Activated T-cell treated with anti-CD3 and anti-CD28 coated beads, Interleukin-2, amount 50 U/mL, for 72 hours (primary cell): ENCODE results near the gene SYT1. TPM values are rescaled to one million over a fixed set of nuclear protein-coding genes. Genes with fewer than 3 reads are reported as not detected.

ENCODE experiments used
- ATAC-seq, 2 donors: fragments of 150-1000 bp; cut with Tn5 transposase; replicated peaks in 1 of 2; 2 replicates each; pipeline ENCODE4 v1.10.0; 2021; ENCODE audit warnings: moderate library complexity in 2 of 2, mild to moderate bottlenecking in 1 of 2
- DNase-seq, 2 donors: peaks; one replicate each; pipeline ENCODE4 v3.0.0; 2021 to 2022; ENCODE audit warnings: mixed read lengths in 1 of 2
- H3K27ac Mint-ChIP-seq: one replicate; pipeline ENCODE4 v1.8.0; 2022; ENCODE audit warnings: mild to moderate bottlenecking, moderate library complexity, mixed read lengths
- H3K27me3 Mint-ChIP-seq: one replicate; pipeline ENCODE4 v1.8.0; 2022; ENCODE audit warnings: low read depth, mixed read lengths
- H3K36me3 Mint-ChIP-seq, 2 donors: one replicate each; pipeline ENCODE4 v1.8.0; 2022; ENCODE audit warnings: mixed read lengths in 2 of 2, mild to moderate bottlenecking in 1 of 2; ENCODE audit not compliant: insufficient read depth in 2 of 2
- H3K4me1 Mint-ChIP-seq: one replicate; pipeline ENCODE4 v1.8.0; 2022; ENCODE audit warnings: low read depth, mixed read lengths
- H3K4me3 Mint-ChIP-seq, 2 donors: one replicate each; pipeline ENCODE4 v1.8.0; 2022; ENCODE audit warnings: mild to moderate bottlenecking in 2 of 2, mixed read lengths in 2 of 2, moderate library complexity in 2 of 2
- H3K9me3 Mint-ChIP-seq, 2 donors: one replicate each; pipeline ENCODE4 v1.8.0; 2022; ENCODE audit warnings: mixed read lengths in 2 of 2
- total RNA-seq, 2 donors: library from RNA; stranded (reverse); gene quantifications; one replicate each; pipeline ENCODE4 v1.2.3, GENCODE V29; 2022

SYT1 gene
- total RNA-seq, 2 donors from 2014 or later = not detected

DNA sequence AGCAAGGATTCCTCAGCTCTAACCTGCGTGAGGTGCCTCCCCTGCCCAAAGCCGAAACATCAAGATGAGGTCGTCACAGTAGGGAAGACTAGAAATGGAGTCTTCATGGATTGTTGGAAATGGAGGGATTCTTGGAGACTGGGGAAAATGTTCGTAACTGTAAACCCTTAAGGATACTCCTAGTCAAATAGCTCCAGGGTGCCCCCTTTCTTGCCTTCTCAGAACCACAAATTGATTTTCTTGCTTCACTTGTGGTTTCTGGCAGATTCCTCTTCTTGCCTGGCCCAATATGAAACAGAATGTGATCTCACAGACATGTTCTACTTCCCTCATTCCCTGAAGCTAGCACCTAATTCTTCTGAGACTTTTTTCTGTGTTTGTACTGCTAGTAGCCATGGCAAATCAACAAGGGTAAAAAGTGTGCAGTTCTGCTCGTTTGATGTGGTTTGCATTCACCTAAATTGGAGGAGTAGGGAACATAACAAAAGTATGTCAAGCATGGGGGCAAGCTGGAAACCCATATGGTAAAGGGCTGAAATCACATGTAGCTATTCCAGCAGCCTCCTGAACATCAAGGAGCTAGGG is 494.2 kb downstream of the SYT1 start:
- Mint-ChIP-seq H3K4me3 (no peak overlapping the region), H3K36me3 (no peaks in the 10 kb centered on the region), H3K9me3 (peaks cover 1 to 4% of the 10 kb centered on the region in 2 donors), H3K4me1 (no peaks in the 10 kb centered on the region), H3K27me3 (no peaks in the 10 kb centered on the region), H3K27ac (no peak overlapping the region)
- no peak for ATAC-seq
- DNase-seq = no peak

DNA sequence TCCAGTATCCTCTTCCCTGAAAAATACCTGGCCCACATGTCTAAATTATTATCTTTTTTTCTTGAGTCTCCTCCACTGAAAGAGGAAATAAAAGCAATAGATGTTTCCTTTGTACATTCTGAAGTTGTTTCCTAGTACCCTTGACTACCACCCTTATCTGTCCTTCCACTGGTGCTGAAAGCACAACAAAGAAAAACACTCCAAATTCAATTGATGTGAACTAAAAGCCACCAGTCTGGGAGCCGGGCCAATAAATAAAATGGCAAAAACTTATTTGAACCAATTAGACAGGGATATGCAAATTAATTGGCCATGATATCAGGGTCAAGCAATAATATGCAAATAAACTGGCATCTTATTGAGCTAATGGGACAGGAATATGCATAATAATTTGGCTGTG is 495.7 kb downstream of the SYT1 start:
- H3K27ac Mint-ChIP-seq = no peak overlapping the region
- no peaks in the 10 kb centered on the region for H3K4me1 Mint-ChIP-seq
- H3K9me3 Mint-ChIP-seq = peaks cover 1 to 4% of the 10 kb centered on the region in 2 donors
- H3K27me3 Mint-ChIP-seq = no peaks in the 10 kb centered on the region
- no peak for DNase-seq
- no peak overlapping the region for H3K4me3 Mint-ChIP-seq
- no peak for ATAC-seq
- no peaks in the 10 kb centered on the region for H3K36me3 Mint-ChIP-seq

DNA sequence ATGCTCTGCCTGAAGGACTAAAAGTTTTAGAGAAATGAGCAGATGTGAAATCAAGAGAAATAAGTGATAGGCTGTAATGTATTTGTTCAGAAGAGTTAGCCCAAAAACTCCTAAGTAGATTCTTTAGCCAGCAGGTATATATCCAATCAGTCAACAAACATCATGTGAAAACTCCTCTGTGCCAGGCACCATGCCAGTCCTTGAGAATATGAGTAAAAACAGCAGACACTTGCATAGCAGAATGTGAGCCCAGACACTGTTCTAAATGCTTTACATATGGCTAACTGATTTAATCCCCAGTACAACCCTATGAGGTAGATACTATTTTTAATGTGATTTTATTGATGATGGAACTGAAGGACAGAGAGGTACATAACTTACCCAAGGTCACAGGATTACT is 496.4 kb downstream of the SYT1 start:
- H3K4me1 Mint-ChIP-seq = no peaks in the 10 kb centered on the region
- H3K27ac Mint-ChIP-seq = no peak overlapping the region
- ATAC-seq = no peak
- H3K9me3 Mint-ChIP-seq = peaks cover 0 to 1% of the 10 kb centered on the region in 2 donors
- no peaks in the 10 kb centered on the region for H3K27me3 Mint-ChIP-seq
- no peaks in the 10 kb centered on the region for H3K36me3 Mint-ChIP-seq
- H3K4me3 Mint-ChIP-seq = no peak overlapping the region
- DNase-seq = no peak

DNA sequence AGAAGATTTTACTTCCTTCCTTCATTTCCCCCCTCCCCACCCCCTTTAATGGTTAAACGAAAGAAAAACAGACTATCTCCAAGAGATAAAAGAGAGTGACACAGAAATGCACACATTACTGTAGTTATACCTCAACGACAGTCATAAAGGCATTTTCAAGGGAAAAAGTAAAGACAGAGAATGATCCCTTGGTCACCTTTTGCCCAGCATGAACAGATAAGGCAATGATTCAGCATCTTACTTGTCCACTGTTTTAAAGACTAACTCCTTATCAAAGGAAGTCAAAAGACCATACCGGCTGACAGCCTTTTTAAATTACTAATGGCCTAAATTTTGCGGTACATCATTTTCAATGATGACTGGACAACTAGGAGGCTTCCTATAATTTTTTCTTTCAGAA is 499.6 kb downstream of the SYT1 start:
- Mint-ChIP-seq H3K4me1 (no peaks in the 10 kb centered on the region), H3K27me3 (no peaks in the 10 kb centered on the region), H3K9me3 (peaks cover 0 to under 1% of the 10 kb centered on the region in 2 donors), H3K4me3 (no peak overlapping the region), H3K36me3 (no peaks in the 10 kb centered on the region), H3K27ac (no peak overlapping the region)
- ATAC-seq (no peak), DNase-seq (no peak)

- Mint-ChIP-seq H3K9me3 (peaks cover 0 to 1% of the 10 kb centered on the region in 2 donors), H3K27me3 (no peaks in the 10 kb centered on the region), H3K4me3 (no peak overlapping the region), H3K36me3 (no peaks in the 10 kb centered on the region), H3K4me1 (no peaks in the 10 kb centered on the region), H3K27ac (no peak overlapping the region)
- ATAC-seq = no peak
- DNase-seq = no peak
Observed at GRCh38 chr12:79366374-79366773, 501.8 kb downstream of the SYT1 start.

- no peaks in the 10 kb centered on the region for H3K27me3 Mint-ChIP-seq
- H3K4me3 Mint-ChIP-seq = no peak overlapping the region
- DNase-seq = no peak
- H3K9me3 Mint-ChIP-seq = peaks cover 0 to 1% of the 10 kb centered on the region in 2 donors
- H3K27ac Mint-ChIP-seq = no peak overlapping the region
- no peaks in the 10 kb centered on the region for H3K4me1 Mint-ChIP-seq
- no peak for ATAC-seq
- no peaks in the 10 kb centered on the region for H3K36me3 Mint-ChIP-seq
Observed at GRCh38 chr12:79367032-79367589, 502.5 kb downstream of the SYT1 start.

DNA sequence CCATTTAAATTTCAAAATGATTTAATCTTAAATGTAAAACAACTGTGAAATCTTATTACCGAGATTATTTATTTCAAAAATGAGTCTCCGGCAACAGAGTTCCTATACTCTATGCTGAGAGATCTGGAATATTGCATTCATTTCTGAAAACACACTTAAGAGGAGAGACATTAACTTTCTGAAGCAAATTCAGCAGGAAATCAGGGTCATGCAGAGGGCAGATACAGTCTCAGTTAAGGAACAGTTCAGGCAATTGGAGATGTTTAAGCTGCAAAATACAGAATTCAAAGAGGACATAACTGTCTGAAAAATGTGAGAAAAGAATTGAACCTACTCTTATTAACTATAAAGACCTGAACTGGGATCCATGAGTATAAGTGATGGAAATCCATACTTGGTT is 505.4 kb downstream of the SYT1 start:
- H3K9me3 Mint-ChIP-seq = peaks cover 0 to 1% of the 10 kb centered on the region in 2 donors
- no peaks in the 10 kb centered on the region for H3K4me1 Mint-ChIP-seq
- no peak overlapping the region for H3K27ac Mint-ChIP-seq
- no peak for ATAC-seq
- DNase-seq = no peak
- no peaks in the 10 kb centered on the region for H3K36me3 Mint-ChIP-seq
- no peaks in the 10 kb centered on the region for H3K27me3 Mint-ChIP-seq
- H3K4me3 Mint-ChIP-seq = no peak overlapping the region

- Mint-ChIP-seq H3K27ac (no peak overlapping the region), H3K9me3 (peaks cover 0 to 1% of the 10 kb centered on the region in 2 donors), H3K27me3 (no peaks in the 10 kb centered on the region), H3K4me1 (no peaks in the 10 kb centered on the region), H3K36me3 (no peaks in the 10 kb centered on the region), H3K4me3 (no peak overlapping the region)
- no peak for DNase-seq
- ATAC-seq = no peak
Observed at GRCh38 chr12:79371226-79371625, 506.7 kb downstream of the SYT1 start.

DNA sequence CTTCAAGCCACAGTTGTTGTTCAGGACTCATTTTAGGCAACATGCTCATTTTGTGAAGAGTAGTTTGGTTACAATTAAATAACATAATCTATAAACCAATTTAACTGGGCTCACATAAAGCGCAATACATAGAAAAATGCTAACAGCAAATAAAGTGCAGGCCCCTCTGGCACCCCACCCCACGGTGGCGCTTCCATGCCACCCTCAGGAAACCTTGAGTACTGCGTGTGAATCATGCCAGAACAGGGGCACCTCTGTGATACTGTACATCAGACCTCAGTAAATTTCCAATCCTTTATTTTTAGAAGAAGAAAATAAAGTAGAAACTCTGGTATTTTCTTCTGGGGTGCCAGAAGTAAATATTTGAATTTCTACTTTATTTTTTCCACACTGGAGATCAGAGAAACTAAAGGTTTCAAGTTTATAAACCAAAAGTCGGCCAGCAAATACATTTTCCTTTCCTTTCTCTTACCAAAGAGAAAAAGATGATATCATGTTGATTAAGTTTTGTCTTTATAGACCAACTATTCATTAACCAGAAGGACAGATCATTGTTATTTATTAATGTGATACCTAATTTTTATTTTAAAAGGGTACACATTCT is 509.4 kb downstream of the SYT1 start:
- DNase-seq = peak; percentile 19 to 23
- Mint-ChIP-seq H3K27me3 (no peaks in the 10 kb centered on the region), H3K4me3 (no peak overlapping the region), H3K36me3 (no peaks in the 10 kb centered on the region), H3K27ac (no peak overlapping the region), H3K9me3 (peaks cover 0 to 1% of the 10 kb centered on the region in 2 donors), H3K4me1 (no peaks in the 10 kb centered on the region)
- ATAC-seq = peak; percentile 32 to 39

DNA sequence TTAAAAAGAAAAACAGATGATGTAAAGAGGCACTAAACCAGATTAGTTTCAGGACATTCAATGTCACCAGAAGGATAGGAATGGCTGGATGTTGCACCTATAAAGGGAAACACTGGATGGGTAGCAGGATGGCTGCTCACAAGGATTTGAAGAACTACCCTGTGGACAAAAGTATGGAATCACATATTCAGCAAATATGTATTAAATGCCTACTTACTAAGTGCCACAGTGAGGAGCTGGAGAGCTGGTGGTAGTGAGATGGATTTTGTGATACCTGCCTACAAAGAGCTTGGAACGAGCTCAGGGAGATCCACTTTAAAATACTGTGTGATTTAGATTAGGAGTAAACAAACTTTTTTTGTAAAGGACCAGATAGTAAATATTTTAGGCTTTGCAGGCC is 510.0 kb downstream of the SYT1 start:
- ATAC-seq (no peak), DNase-seq (no peak)
- no peaks in the 10 kb centered on the region for H3K36me3 Mint-ChIP-seq
- no peaks in the 10 kb centered on the region for H3K4me1 Mint-ChIP-seq
- no peak overlapping the region for H3K27ac Mint-ChIP-seq
- peaks cover 0 to 1% of the 10 kb centered on the region in 2 donors for H3K9me3 Mint-ChIP-seq
- no peak overlapping the region for H3K4me3 Mint-ChIP-seq
- no peaks in the 10 kb centered on the region for H3K27me3 Mint-ChIP-seq

DNA sequence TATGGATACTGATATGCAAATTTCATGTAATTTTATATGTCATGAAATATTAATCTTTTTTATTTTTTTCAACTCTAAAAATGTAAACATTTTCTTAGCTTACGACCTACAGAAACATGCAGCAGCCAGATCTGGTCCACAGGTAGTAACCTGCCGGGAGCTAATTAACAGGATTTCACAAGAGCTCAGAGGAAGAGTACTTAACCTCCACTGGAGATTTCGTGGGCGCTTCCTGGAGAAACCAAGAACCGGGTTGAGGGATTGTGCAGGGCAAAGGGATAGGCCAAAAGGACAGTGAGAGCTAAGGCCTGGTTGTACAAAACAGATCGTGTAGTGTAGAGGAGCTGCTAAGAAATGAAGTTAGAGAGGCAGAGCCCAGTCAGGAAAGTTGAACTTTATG is 510.5 kb downstream of the SYT1 start:
- ATAC-seq (no peak), DNase-seq (no peak)
- Mint-ChIP-seq H3K4me1 (no peaks in the 10 kb centered on the region), H3K9me3 (no peaks in the 10 kb centered on the region), H3K27me3 (no peaks in the 10 kb centered on the region), H3K36me3 (no peaks in the 10 kb centered on the region), H3K27ac (no peak overlapping the region), H3K4me3 (no peak overlapping the region)

DNA sequence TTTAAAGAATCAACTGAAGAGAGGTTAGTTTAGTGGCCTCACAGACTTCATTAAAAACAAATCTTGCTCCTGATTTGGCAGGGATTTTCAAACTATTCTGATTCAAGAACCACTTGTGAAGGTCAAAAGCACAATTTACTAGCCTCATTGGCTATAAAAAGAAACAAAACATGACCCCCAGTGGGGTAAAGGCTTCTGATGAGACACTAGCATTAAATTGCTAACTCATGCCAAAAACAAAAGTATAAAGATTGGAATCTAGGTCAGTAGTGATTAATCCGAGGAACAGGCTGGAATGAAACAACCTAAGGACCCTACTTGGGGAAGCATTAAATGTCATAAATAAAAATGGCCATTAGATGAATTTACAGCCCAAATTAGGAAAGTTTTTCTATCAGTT is 513.9 kb downstream of the SYT1 start:
- Mint-ChIP-seq H3K27me3 (no peaks in the 10 kb centered on the region), H3K27ac (no peak overlapping the region), H3K4me1 (no peaks in the 10 kb centered on the region), H3K9me3 (no peaks in the 10 kb centered on the region), H3K4me3 (no peak overlapping the region), H3K36me3 (no peaks in the 10 kb centered on the region)
- DNase-seq = no peak
- ATAC-seq = no peak

DNA sequence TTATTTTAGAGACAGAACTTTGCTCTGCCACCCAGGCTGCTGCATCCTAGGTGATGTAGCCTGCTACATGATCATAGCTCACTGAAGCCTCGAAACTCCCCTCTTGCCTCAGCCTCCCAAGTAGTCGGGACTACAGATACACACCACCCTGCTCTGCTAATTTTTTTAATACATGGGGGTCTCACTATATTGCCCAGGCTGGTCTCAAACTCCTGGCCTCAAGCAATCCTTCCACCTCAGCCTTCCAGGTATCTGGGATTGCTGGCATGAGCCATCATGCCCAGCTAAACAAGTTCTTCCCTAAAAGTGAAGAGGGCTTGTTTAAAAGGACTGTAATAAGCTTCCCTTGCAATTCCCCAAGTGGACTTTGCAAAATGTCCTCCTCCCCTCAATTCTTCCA is 515.8 kb downstream of the SYT1 start:
- H3K27ac Mint-ChIP-seq = no peak overlapping the region
- H3K27me3 Mint-ChIP-seq = no peaks in the 10 kb centered on the region
- DNase-seq (no peak), ATAC-seq (no peak)
- no peaks in the 10 kb centered on the region for H3K36me3 Mint-ChIP-seq
- no peak overlapping the region for H3K4me3 Mint-ChIP-seq
- no peaks in the 10 kb centered on the region for H3K9me3 Mint-ChIP-seq
- no peaks in the 10 kb centered on the region for H3K4me1 Mint-ChIP-seq
